ENCODE data around the gene FJX1.
A peak's percentile ranks its signal among the peaks of the same experiment; 100 is the strongest.
"Not testable (repeated sequence)": the region's sequence is repeated elsewhere in the genome, so short reads cannot be mapped to it uniquely, and the experiment has no call there.

Gene FJX1

GRCh38 chr11:35633827-35634423 lies 15.7 kb downstream of the FJX1 start:
- DNase-seq, result no peak

GRCh38 chr11:35635933-35636332 lies 17.7 kb downstream of the FJX1 start:
- DNase-seq, result no peak

- DNase-seq, result no peak
Measured at GRCh38 chr11:35639591-35640179, 21.4 kb downstream of the FJX1 start.

GRCh38 chr11:35641171-35641897 lies 23.1 kb downstream of the FJX1 start:
- no peak for DNase-seq

GRCh38 chr11:35641964-35642363 lies 23.7 kb downstream of the FJX1 start:
- no peak for DNase-seq

- DNase-seq, result no peak
Measured at GRCh38 chr11:35647421-35648093, 29.3 kb downstream of the FJX1 start.

- DNase-seq, result no peak
Measured at GRCh38 chr11:35650006-35650405, 31.7 kb downstream of the FJX1 start.

GRCh38 chr11:35650467-35650866 lies 32.2 kb downstream of the FJX1 start:
- DNase-seq, result no peak

- no peak for DNase-seq
Measured at GRCh38 chr11:35651263-35651662, 33.0 kb downstream of the FJX1 start.

GRCh38 chr11:35652786-35653185 lies 34.5 kb downstream of the FJX1 start:
- not testable (repeated sequence) for DNase-seq

GRCh38 chr11:35654711-35655110 lies 36.5 kb downstream of the FJX1 start:
- DNase-seq, result no peak

- DNase-seq, result no peak
Measured at GRCh38 chr11:35655254-35655653, 37.0 kb downstream of the FJX1 start.

GRCh38 chr11:35655856-35656255 lies 37.6 kb downstream of the FJX1 start:
- DNase-seq, result no peak

GRCh38 chr11:35658020-35658948 lies 40.0 kb downstream of the FJX1 start:
- no peak for DNase-seq

GRCh38 chr11:35661534-35661933 lies 43.3 kb downstream of the FJX1 start:
- DNase-seq, result no peak

GRCh38 chr11:35662061-35662648 lies 43.9 kb downstream of the FJX1 start:
- no peak for DNase-seq

- peak; percentile 91 to 95 (median 94) for DNase-seq
Measured at GRCh38 chr11:35662649-35663407, 44.6 kb downstream of the FJX1 start, which contains the start of gene TRIM44. Gene TRIM44 (plus strand): TSS chr11:35662775. CDS start chr11:35663112, 337 bp downstream.

- no peak for DNase-seq
Measured at GRCh38 chr11:35663408-35663702, 45.1 kb downstream of the FJX1 start.

GRCh38 chr11:35664977-35665441 lies 46.7 kb downstream of the FJX1 start:
- no peak for DNase-seq

GRCh38 chr11:35667257-35667656 lies 49.0 kb downstream of the FJX1 start:
- no peak for DNase-seq

GRCh38 chr11:35668350-35668749 lies 50.1 kb downstream of the FJX1 start:
- not testable (repeated sequence) for DNase-seq

Measured in suppressor macrophage treated with lipopolysaccharide for 1 hour (primary cell).